ENCODE data around the gene PIEZO2.

The PIEZO2 gene

DNA sequence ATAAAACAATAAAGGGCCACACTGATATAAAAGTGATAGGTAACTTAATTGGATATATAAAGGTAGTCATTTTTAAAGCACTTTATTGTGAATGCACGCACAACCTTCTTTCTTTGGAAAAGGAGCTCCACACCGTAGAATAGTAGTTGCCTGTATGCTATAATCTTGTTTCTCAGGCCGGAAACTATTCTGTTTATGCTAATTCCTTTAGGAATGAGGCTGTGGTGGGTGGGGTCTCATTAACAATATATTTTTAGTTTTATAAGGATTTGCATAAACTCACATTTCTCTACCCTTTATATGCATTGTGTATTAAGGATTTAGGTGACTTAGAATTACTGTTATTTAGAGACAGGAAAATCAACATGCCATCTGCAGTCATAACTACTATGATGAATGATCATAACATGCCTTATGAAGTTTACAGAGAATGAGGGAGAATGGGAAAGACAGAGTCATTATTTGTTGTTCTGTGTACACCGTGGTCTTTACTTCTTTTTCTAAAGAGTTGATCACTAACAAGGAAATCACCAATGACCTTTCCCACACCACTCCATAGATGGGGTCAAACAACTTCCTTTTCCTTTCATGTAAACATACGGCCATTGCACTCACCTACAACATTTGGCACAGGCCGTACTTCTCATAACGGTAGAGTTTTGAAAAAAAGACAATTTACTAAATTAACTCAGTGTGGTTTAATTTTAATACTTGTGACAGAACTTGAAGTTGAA lies 84.5 kb downstream of the PIEZO2 start:
- no peak for DNase-seq (ENCODE audit: low read depth in 2 of 2)

DNA sequence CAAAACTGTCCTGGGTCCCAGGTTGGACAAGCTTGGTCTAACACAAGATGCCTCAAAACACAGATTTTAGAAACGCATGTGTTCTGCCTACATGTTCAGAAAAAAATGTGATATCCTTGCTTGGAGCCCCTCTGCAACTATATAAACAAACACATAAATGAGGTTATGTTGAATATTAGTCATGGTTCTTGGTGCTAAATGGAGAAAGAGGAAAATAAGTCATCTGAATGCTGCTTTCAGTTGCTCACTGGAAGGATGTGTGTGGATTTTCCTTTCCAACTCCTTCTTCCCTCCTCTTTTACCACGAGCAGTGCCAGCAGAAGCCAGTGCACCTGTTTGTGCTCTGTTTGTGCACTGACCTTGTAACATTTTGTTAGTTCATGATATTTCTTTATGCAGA lies 85.3 kb downstream of the PIEZO2 start:
- DNase-seq (ENCODE audit: low read depth in 2 of 2), result no peak

DNA sequence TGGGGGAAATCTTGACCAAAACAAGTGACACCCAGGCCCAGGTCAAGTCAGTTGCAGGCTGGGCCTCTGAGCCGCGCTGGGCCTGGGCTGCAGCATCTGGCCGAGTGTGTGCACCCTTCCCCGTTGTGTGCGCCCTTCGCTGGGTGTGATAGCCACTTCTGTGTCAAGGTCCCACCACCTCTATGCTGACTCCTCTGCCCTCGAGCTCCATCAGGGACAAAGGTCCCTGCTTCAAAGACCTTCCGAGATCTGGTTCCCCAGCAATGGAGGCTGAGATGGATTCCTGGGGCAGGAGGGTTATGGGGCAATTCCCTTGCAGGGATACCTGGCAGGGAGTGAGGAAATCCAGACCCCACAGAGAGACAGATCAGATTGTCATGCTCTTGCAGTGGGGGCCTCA lies 93.6 kb downstream of the PIEZO2 start:
- DNase-seq (ENCODE audit: low read depth in 2 of 2), result no peak

DNA sequence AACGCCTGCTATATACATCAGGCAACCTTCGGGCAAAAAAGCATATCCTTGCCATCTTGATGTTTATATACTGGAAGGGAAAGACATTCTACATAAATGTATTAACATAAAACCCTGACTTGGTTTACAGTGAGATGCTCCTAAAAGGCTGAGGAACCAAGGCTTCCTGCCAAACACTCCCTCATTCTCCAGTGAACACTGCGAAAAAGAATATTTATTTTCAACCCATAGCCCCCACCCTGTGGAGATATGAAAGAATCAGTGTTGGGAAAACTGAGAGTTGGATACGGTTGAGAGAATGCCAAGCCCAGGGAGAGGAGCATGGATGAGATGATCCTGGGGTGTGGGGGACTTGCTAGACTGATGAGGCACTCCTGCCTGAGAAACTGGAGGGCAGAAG lies 94.9 kb downstream of the PIEZO2 start:
- no peak for DNase-seq (ENCODE audit: low read depth in 2 of 2)

DNA sequence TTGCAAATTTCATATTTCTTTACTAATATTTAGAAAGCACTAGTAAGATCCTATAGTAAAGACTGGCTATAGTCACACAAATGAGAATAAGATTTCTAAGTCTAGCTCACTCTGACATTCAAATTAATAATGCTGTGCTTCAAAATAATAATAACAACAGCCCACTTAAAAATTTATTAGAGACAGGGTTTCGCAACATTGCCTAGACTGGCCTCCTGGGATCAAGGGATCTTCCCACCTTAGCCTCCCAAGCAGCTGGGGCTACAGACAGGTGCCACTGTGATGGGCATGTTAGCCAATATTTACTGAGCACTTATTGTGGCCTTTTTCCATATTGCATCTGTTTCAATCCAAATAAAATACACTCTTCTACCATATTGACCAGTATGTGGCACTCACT lies 96.1 kb downstream of the PIEZO2 start:
- no peak for DNase-seq (ENCODE audit: low read depth in 2 of 2)

DNA sequence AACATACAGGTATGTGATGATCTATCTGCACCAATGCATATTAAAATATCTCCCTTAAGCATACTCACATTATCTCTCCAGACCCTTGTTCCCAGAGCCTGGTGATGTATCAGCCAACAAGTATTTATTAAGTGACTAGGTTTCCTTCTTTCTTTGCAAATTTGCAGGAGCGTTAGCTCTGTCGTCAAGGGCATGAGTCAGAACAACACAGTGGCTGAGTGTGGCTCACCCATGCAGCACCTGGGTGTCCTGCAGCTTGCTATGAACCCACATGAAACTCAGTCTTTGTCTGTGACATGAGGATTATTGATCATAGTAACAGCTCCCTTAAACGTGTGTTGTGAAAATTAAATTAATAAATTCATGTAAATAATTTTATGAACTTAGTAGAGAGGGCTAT lies 96.6 kb downstream of the PIEZO2 start:
- DNase-seq (ENCODE audit: low read depth in 2 of 2), result no peak

DNA sequence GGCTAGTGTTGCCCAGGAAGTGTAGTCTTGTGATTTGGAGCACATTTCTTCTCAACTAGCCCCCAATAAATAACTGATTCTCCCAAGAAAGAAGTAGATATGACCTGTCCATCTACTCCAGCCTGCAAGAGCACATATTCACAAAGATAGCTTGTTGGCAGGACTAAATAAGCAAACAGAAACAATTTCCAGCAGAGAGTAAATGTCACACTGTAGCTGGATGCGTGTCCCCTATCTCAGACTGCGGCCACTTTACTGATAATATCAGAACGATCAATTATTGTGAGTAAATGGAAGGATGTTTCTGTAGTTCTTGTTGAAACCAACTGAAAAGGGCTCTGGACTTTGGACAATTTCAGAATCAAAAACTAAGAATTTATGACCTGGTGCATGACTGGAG lies 97.9 kb downstream of the PIEZO2 start:
- DNase-seq (ENCODE audit: low read depth in 2 of 2), result no peak

DNA sequence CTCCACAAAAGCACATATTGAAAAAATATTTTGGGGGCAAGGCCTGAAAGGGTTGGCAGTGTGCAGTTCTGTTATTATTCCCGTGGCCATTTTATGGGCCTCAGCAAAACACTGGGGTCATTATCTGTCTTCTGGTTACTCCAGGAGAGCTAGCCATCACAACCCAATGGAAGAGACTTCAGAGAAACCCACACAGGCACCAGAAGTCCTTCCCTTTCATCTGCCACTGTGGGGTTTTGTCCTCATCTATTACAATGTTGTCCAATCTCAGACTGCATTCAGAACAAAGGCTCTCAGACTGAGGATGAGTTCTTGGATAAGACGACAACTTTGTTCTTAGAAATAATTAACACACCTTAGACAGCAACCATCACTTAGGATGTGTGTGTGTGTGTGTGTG lies 98.4 kb downstream of the PIEZO2 start:
- no peak for DNase-seq (ENCODE audit: low read depth in 2 of 2)

DNA sequence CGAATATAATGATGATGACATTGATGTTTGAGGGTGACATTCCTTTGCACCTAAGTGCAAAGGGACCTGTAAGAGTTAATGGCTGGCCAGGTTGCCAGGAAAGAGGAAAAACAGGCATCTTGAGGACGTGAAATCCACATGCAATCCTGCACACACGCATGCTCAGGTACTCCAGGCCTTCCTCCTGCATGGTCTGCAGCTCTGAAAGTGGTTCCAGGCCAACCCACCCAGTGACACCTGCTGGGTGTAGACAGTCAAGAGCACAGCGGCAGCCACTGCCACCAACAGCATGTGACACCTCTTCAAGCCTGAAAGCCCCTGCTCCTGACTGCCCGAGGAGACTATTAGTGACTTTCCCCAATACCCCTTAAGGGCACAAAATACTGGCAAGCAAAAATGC lies 101.6 kb downstream of the PIEZO2 start:
- no peak for DNase-seq (ENCODE audit: low read depth in 2 of 2)

DNA sequence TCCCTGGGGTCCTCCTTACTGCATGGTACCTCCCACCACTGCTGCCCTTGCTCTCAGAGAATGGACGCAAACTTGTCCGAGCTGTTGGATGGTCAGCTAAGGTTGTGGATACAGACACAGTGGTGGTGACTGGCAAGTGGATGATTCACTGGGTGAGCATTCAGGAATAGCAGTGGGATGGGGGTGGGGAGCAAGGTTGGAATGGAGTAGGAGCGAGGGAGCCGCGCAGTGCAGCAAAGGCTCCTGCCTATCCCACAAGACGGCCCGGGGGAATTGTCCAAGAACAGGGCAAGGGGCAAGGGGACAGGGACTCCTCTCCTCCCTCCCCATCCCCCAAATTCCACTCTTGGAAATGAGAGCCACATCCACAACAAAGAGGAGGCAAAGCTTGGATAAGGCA lies 102.2 kb downstream of the PIEZO2 start:
- no peak for DNase-seq (ENCODE audit: low read depth in 2 of 2)

DNA sequence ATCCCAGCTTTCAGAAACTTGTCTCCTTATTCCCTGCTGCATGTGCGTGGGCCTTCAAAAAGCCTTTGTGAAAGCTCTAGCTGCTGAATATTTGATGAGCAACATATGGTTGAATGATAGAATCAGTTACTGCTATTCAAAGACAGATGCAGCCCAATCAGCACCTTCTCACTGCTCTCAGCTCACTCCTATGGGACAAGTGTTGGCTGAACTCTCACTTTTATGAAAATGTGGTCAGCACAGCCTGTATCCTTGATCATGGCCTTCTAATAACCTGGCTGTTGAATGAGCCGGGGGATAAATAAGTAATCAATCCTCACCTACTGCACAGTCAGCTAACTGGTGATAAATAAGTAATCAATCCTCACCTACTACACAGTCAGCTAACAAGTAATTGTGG lies 103.2 kb downstream of the PIEZO2 start:
- no peak for DNase-seq (ENCODE audit: low read depth in 2 of 2)

DNA sequence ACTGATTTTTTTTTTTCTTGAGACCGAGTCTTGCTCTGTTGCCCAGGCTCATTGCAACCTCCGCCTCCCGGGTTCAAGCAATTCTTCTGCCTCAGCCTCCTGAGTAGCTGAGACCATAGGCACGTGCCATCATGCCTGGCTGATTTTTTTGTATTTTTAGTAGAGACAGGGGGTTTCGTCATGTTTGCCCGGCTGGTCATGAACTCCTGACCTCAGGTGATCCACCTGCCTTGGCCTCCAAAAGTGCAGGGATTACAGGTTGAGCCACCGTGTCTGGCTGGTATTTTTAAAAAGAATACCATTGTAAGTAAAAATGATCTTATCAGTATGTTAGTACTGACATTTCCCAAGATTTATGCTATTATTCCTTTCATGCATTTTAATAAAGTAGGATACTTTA lies 105.7 kb downstream of the PIEZO2 start:
- no peak for DNase-seq (ENCODE audit: low read depth in 2 of 2)

DNA sequence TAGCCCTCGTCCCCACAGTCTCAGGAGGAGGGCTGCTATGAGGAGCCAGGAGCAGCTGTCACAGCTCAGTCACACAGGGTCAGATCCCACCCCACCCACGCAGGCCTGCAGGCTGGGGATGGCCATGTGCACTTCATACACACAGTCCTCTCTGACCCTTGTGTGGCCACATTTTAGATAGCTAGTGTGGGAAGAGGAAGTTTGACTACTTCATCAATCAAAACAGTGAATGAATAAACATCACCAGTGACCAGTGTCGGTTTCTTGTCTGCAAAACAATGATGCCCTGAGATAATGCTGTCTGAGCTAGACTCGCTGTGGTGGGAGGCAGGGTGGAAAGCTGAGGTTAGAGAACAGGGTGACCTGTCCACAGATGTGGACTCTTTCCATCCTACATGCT lies 107.1 kb downstream of the PIEZO2 start:
- DNase-seq (ENCODE audit: low read depth in 2 of 2), result no peak

DNA sequence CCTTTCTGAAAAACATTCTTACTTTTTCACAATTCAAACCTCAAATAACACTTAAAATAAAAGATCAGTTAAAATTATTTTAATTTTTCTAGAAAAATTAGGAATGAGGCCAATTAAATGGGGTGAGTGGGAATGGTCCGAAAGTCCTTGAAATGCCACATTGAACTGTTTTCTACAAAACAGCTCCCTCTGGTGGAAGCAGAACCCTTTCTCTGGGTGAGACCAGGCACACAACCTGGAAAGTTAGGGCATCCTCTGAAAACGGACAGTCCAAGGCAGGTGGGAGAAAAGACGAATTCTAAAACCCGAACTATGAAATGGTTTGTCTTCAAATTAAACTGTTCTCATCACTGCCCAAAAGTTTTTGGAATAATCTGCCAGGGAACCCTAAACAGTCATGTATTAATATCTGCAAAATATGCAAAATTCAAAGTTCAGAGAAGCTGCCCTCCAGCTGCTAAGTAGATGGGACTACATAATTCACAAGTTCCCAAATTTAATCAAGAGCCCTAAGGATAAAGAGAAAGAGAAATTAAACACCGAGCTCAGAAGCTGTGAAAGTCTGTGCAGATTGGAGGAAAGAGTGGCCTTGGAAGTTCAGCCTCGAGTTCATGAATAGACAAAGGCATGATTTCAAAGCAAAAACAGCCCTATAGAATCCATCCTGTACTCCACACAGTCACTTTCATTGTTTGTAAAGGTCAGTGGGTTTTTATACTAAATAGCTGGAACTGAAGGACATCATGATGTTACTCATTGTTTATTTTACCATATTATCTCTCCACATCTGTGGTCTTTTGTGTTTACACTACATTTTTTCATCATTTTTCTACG lies 108.3 kb downstream of the PIEZO2 start:
- no peak for DNase-seq (ENCODE audit: low read depth in 2 of 2)

DNA sequence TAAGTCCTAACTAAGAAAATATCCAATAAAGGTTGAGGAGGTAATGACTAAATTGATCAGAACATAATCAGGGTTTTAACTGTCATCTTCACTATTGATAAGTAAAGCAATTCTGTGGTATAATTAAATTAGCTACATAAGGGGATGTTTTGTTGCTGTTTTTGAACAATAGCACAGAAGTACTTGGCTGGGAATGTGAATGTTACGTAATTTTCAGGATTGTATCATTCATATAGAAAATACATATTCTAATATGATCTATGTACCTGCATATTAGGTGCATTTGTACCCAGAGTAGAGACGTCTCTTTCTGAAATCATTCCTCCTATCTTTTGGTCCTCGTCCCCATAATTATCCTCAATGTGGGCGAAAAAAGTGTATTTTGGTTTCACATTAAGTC lies 109.0 kb downstream of the PIEZO2 start:
- no peak for DNase-seq (ENCODE audit: low read depth in 2 of 2)

DNA sequence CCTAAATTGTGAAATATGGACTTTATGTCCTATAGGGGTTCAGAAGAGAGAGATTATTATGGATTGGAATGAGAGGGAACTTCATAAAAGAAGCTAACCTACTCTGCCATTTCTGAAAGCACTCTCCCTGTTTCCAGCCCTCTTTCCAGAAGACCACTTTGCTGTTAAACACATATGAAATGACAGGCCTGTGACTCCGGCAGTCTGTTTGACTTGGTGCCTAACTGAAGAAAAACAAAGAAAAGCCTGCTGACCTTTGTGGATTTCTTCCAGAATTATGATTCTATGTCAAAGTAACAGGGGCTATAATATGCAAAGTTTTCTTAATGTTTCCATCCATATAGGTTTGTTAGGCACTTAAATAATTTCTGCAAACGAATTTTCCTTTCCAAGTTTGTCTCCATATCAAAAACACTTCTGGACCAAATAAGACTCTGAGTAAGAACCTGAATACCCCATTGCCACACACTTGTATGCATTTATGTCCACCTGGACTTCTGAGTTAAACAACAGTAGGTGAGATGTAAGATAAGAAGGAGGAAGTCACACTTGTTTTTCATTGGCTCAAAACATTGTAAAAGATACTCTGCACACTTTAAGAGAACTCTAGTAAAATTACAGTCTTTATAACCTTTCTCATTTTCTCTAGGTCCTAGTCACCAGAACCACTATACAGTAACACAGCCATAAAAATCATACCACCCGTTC lies 111.7 kb downstream of the PIEZO2 start:
- no peak for DNase-seq (ENCODE audit: low read depth in 2 of 2)

DNA sequence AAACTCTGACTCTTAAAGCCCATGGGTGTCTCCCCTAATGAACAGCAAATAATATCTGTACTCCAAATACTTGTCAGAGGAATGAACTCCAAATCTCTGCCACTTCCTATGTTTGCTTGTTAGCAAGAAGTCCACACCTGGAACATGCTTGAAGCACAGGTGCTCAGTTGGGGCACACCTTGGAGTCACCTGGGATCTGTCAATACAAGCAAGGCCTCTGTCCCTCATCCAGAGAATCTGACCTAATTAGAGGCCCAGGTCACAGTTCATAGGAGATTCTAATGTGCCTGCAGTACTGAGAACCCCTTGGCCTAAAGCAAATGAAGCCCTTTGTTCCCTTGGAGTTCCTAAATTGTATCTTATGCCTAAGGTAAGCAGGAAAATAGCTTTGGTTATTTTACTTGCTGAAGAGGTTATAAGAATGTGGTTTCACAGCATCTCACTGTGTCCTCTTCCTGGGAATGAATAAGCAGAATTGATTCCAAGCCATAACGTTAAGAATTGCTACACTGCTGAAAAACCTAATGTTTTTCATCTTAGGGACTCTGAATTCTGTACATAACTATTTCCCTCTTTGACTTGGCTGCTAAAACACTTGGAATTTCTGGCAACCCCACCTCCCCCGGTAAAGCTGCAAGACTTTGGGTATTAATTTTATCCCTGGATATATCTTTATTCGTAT lies 113.4 kb downstream of the PIEZO2 start:
- DNase-seq (ENCODE audit: low read depth in 2 of 2), result no peak

DNA sequence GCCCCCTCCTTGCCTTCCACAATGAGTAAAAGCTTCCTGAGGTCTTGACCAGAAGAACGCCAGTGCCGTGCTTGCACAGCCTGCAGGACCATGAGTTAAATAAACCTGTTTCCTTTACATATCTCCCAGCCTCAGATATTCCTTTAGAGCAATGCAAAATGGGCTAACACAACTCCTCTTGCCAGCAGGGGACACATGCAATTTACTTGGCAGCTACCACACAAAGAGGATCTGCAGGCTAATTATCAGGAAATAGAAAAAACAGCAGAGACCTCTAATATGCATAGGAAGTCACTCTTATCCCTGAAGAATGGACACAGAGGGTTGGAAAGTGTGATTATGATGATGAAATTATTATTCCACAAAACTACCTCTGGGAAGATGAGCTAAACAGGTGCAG lies 114.0 kb downstream of the PIEZO2 start:
- DNase-seq (ENCODE audit: low read depth in 2 of 2), result no peak

DNA sequence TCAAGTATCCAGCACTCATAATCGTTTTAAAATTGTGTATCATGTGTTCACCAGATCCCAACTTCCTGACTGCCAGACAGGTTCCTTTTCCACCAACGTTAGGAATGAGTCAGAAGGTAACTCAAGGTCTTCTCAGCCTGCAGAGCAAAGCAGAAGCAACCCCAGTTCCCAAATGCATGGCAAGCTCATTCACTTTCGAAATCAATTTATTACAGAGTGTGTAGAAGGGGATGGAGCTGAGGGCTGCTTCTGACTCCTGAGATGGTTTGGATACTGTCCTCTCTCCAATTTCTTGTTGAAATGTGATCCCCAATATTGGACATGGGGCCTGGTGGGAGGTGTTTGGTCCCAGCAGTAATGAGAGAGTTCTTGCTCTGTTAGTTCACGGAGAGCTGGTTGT lies 114.5 kb downstream of the PIEZO2 start:
- DNase-seq (ENCODE audit: low read depth in 2 of 2), result no peak

DNA sequence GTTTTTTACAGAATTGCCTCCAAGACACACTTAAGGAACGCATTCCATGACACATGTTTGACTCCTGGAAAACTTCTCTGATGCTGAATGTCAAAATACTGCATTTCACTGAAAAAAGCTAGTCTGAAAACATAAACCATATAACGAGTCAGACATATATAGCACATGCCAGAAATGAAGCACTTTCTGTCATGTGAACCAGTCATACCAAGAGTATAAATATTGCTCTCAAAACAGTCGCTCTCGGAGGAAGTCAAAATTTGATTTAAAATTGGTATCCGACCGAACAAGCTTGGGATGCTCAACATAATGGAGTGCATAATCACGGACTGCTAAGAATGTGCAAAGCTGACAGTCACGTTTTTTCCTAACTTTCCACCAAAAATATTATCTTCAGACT lies 115.9 kb downstream of the PIEZO2 start:
- no peak for DNase-seq (ENCODE audit: low read depth in 2 of 2)

DNA sequence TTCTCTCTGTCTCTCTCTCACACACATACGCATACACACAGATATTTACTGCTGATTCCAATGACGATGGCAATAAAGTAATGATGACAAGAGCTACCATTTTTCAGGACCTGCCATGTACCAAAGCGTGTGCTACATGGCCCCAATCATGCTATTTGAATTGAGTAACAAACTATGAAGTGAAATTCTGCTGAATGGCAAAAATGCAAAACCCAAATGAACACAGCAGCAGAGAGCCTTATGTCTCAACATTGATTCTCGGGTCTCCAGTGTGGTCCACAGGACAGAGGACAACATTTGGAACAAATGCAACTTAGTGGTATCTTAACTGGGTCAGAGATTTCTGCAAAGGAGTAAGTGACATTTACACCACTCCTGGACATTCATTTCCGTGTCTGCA lies 117.4 kb downstream of the PIEZO2 start:
- no peak for DNase-seq (ENCODE audit: low read depth in 2 of 2)

DNA sequence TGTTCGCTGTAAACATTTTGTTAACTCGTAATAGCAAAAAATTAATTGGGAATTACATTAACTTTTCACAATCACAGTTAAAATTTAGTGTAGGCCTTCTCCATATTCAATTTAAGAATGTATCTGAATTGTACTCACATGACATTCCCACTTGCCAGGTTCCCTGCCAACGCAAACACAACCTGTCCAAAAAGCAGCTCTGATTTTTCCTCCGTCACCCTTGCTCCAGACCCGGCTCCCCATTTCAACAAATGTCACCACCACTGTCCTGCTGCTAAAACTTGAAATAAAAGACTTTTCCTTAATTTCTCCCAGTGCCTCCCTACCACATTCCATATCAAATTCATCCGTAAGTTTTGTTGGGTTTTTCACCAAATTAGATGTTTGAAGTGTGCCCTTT lies 120.3 kb downstream of the PIEZO2 start:
- DNase-seq (ENCODE audit: low read depth in 2 of 2), result no peak

All from stimulated activated CD4-positive, alpha-beta T cell treated with anti-CD3 and anti-CD28 coated beads, Interleukin-1b, Interleukin-23, amount 100 ng/mL, for 4 hours (primary cell).